Prostate gland (tissue), 2 donors: Measurements from ENCODE around the gene OR5AS1. TPM values are rescaled to one million over a fixed set of nuclear protein-coding genes. Genes with fewer than 3 reads are reported as not detected.
"Not testable (repeated sequence)": the region's sequence is repeated elsewhere in the genome, so short reads cannot be mapped to it uniquely, and the experiment has no call there.

Source experiments
- DNase-seq: peaks from one replicate; pipeline ENCODE4 v3.0.0-alpha.2; 2019; ENCODE audit warnings: low spot score
- H3K27ac ChIP-seq, 2 donors: fragments of 200-600 bp; sonication (generic); 2 replicates each; pipeline ENCODE4 v1.5.1; 2017 to 2019
- H3K27me3 ChIP-seq: fragments of 200-600 bp; sonication (generic); replicated peaks from 2 replicates; pipeline ENCODE4 v1.5.1; 2019; ENCODE audit not compliant: insufficient read depth
- H3K36me3 ChIP-seq, 2 donors: fragments of 200-600 bp; sonication (generic); 1 replicate in 1 of 2; 2 replicates in 1 of 2; pipeline versions ENCODE4 v1.5.1 to v1.8.1; 2017 to 2019
- H3K4me1 ChIP-seq: fragments of 200-600 bp; sonication (generic); replicated peaks from 2 replicates; pipeline ENCODE4 v1.5.1; 2019
- H3K4me3 ChIP-seq, 2 donors: fragments of 200-600 bp; sonication (generic); 2 replicates each; pipeline ENCODE4 v1.5.1; 2017 to 2019
- H3K9me3 ChIP-seq: fragments of 200-600 bp; sonication (generic); 2 replicates; pipeline ENCODE4 v1.5.1; 2017
- CTCF ChIP-seq, 4 experiments: fragments of 200-600 bp in 2 of 4; fragments of 450-650 bp in 2 of 4; sonication (generic) in 2 of 4; IDR thresholded peaks; 1 replicate in 3 of 4; 2 replicates in 1 of 4; pipeline ENCODE4 v1.5.1; 2016 to 2019; ENCODE audit warnings: antibody characterized with exemption in 4 of 4, mild to moderate bottlenecking in 2 of 4, moderate library complexity in 2 of 4
- POLR2A ChIP-seq: fragments of 450-650 bp; IDR thresholded peaks from one replicate; pipeline ENCODE4 v1.6.1; 2016; ENCODE audit warnings: antibody characterized with exemption, mild to moderate bottlenecking
- POLR2AphosphoS5 ChIP-seq: sonication (generic); formaldehyde crosslinking; IDR thresholded peaks from one replicate; pipeline ENCODE4 v1.6.1; 2017; ENCODE audit warnings: antibody characterized with exemption
- WGBS: methylation state at CpG from one replicate; pipeline ENCODE4 v1.1.5; 2018; 5-methylcytosine and 5-hydroxymethylcytosine counted together
- intact Hi-C: fragments of 100-400 bp; cut with DNase I; formaldehyde crosslinking; loops from one replicate; pipeline ENCODE4 v1.14.2; 2022
- total RNA-seq, 2 donors: library from RNA; depleted of rRNA; stranded (reverse); fragments of >200 nt; gene quantifications; one replicate each; pipeline ENCODE4 v1.1.0, GENCODE V29; 2016

OR5AS1 gene
- total RNA-seq, 2 donors from 2014 or later, result not detected

GRCh38 chr11:56048480-56048879 lies 21.0 kb downstream of the OR5AS1 start:
- Histone ChIP-seq H3K4me1 (no peaks in the 10 kb centered on the region), H3K27me3 (no peaks in the 10 kb centered on the region), H3K4me3 (no peak overlapping the region), H3K36me3 (no peaks in the 10 kb centered on the region), H3K9me3 (no peaks in the 10 kb centered on the region), H3K27ac (no peak overlapping the region)
- TF ChIP-seq POLR2AphosphoS5 (no peak), CTCF (IDR thresholded peaks at IDR 0.05) (no peak), POLR2A (no peak)
- WGBS, result 55% methylated on average over 4 of the region's 4 CpGs
- intact Hi-C loops, result no loop called here
- no peak for DNase-seq

- no peak for TF ChIP-seq POLR2A
- 85% methylated on average over 2 of the region's 2 CpGs for WGBS
- intact Hi-C loops, result no loop called here
Measured at GRCh38 chr11:56049487-56049886, 22.0 kb downstream of the OR5AS1 start.

DNA sequence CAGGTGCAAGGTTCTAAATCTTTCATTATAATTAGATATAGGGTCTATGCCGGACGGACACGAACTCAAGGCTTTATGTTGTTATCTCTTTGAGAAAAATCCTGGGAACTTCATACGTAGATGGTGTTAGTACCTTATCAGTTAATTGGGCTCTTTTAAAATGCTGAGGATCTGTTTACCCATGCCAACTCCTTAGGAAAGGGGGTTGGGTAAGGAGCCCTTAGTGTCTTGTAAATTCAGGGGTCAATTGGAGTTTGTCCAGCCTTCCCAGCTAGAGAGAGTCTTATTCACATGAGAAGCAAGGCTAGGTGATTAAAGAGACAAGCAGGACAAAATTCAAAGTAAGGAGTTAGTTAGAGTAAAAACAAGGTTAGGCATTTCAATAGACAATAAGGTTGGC lies 28.9 kb downstream of the OR5AS1 start:
- H3K4me3 ChIP-seq, DNase-seq, H3K4me1 ChIP-seq, H3K9me3 ChIP-seq, H3K27ac ChIP-seq, intact Hi-C loops, H3K36me3 ChIP-seq, H3K27me3 ChIP-seq: not testable (repeated sequence)
- WGBS, result 13% methylated on average over 4 of the region's 4 CpGs

More at GRCh38 chr11:56049487-56049886, 22.0 kb downstream of the OR5AS1 start:
- Histone ChIP-seq H3K27me3 (no peaks in the 10 kb centered on the region), H3K4me1 (no peaks in the 10 kb centered on the region), H3K4me3 (no peak overlapping the region), H3K36me3 (no peaks in the 10 kb centered on the region), H3K27ac (no peak overlapping the region), H3K9me3 (no peaks in the 10 kb centered on the region)
- no peak for DNase-seq

DNA sequence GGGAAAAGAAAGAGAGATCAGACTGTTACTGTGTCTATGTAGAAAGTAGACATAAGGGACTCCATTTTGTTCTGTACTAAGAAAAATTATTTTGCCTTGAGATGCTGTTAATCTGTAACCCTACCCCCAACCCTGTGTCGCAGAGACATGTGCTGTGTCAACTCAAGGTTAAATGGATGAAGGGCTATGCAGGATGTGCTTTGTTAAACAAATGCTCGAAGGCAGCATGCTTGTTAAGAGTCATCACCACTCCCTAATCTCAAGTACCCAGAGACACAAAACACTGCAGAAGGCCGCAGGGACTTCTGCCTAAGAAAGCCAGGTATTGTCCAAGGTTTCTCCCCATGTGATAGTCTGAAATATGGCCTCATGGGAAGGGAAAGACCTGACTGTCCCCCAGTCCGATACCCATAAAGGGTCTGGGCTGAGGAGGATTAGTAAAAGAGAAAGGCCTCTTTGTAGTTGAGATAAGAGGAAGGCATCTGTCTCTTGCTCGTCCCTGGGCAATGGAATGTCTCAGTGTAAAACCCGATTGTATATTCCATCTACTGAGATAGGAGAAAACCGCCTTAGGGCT lies 30.3 kb downstream of the OR5AS1 start:
- H3K9me3 ChIP-seq, H3K27me3 ChIP-seq, intact Hi-C loops, H3K36me3 ChIP-seq, H3K27ac ChIP-seq, H3K4me3 ChIP-seq, H3K4me1 ChIP-seq, DNase-seq: not testable (repeated sequence)
- 38% methylated on average over 7 of the region's 7 CpGs for WGBS

DNA sequence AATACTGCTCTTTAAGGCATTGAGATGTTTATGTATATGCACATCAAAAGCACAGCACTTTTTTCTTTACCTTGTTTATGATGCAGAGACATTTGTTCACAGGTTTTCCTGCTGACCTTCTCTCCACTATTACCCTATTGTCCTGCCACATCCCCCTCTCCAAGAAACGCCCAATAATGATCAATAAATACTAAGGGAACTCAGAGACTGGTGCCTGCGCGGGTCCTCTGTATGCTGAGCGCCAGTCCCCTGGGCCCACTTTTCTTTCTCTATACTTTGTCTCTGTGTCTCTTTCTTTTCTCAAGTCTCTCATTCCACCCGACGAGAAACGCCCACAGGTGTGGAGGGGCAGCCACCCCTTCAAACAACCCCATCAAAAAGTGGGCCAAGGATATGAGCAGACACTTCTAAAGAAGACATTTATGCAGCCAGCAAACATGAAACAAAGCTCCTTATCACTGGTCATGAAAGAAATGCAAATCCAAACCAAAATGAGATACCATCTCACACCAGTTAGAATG lies 30.9 kb downstream of the OR5AS1 start:
- H3K9me3 ChIP-seq, H3K4me1 ChIP-seq, H3K36me3 ChIP-seq, DNase-seq, H3K4me3 ChIP-seq, intact Hi-C loops, H3K27ac ChIP-seq, H3K27me3 ChIP-seq: not testable (repeated sequence)
- WGBS, result 79% methylated on average over 7 of the region's 7 CpGs

DNA sequence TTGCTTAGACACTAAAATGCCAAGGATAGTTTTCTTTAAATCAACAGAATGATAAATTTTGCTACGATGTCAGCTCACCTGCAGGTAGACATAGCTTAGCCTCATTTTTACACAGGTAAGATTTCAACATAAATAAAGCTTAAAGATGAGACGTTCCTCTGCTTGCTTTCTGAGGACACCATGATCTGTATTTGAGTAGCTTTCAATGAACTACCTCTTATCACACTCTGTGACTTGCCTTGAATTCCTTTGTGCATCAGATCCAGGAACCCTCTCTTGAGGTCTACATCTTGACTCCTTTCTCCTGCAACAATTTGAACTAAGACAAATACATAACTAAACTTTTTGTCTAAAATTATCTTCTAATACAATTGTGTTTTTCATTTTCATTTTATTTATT lies 39.5 kb downstream of the OR5AS1 start:
- H3K36me3 ChIP-seq, result no peaks in the 10 kb centered on the region
- no peaks in the 10 kb centered on the region for H3K9me3 ChIP-seq
- no peak for TF ChIP-seq POLR2A
- H3K27ac ChIP-seq, result no peak overlapping the region
- no peak overlapping the region for H3K4me3 ChIP-seq
- DNase-seq, result no peak
- 44% methylated on average over 2 of the region's 2 CpGs for WGBS
- intact Hi-C loops, result no loop called here
- no peaks in the 10 kb centered on the region for H3K4me1 ChIP-seq
- H3K27me3 ChIP-seq, result no peaks in the 10 kb centered on the region

Other genes starting within 250 kb of the OR5AS1 start
- not detected for gene OR5D14, start 232.1 kb upstream of the OR5AS1 start, total RNA-seq
- not detected for gene OR5L1, start 216.3 kb upstream of the OR5AS1 start, total RNA-seq
- not detected for gene OR5D18, start 208.0 kb upstream of the OR5AS1 start, total RNA-seq
- gene OR5L2, start 200.4 kb upstream of the OR5AS1 start, total RNA-seq, result not detected
- gene OR5D16, start 188.9 kb upstream of the OR5AS1 start, total RNA-seq, result not detected
- gene TRIM51, start 144.4 kb upstream of the OR5AS1 start, total RNA-seq, result not detected
- gene OR5W2, start 113.1 kb upstream of the OR5AS1 start, total RNA-seq, result not detected
- not detected for gene OR5I1, start 91.3 kb upstream of the OR5AS1 start, total RNA-seq
- not detected for gene OR10AG1, start 57.7 kb upstream of the OR5AS1 start, total RNA-seq
- gene OR5F1, start 33.0 kb upstream of the OR5AS1 start, total RNA-seq, result not detected
- gene OR8I2, start 65.7 kb downstream of the OR5AS1 start, total RNA-seq, result not detected
- under 1 TPM in 1 of 2 donors, not detected in 1; 0.57 TPM for gene OR8H2, start 76.0 kb downstream of the OR5AS1 start, total RNA-seq
- not detected for gene OR8H3, start 94.7 kb downstream of the OR5AS1 start, total RNA-seq
- not detected for gene OR8J3, start 112.5 kb downstream of the OR5AS1 start, total RNA-seq
- not detected for gene OR8K5, start 132.7 kb downstream of the OR5AS1 start, total RNA-seq
- not detected for gene OR5J2, start 149.0 kb downstream of the OR5AS1 start, total RNA-seq
- gene OR5T2, start 206.6 kb downstream of the OR5AS1 start, total RNA-seq, result not detected
- gene OR5T3, start 224.6 kb downstream of the OR5AS1 start, total RNA-seq, result not detected
- not detected for gene OR5T1, start 246.5 kb downstream of the OR5AS1 start, total RNA-seq